Loucy (cell line): ENCODE data around the gene QSER1.

ENCODE experiments used
- CTCF ChIP-seq: fragments of 200-600 bp; sonication (generic); conservative IDR thresholded peaks from 2 replicates; pipeline ENCODE4 v1.5.1; 2014; ENCODE audit warnings: mild to moderate bottlenecking, antibody characterized with exemption, low read length
- EZH2phosphoT487 ChIP-seq: fragments of 200-600 bp; IDR thresholded peaks from 2 replicates; pipeline ENCODE4 v1.6.1; 2018; ENCODE audit warnings: antibody characterized with exemption, mild to moderate bottlenecking, moderate library complexity, borderline replicate concordance

GRCh38 chr11:32931606-32932005, 39.0 kb downstream of the QSER1 start:
- no peak for TF ChIP-seq CTCF
- TF ChIP-seq EZH2phosphoT487: no peak
